ENCODE results near the gene BCAS2.

- TF ChIP-seq CTCF (IDR thresholded peaks at IDR 0.05) (no peak), EZH2 (IDR thresholded peaks at IDR 0.05; ENCODE audit: borderline replicate concordance, insufficient read depth, low read depth, low read length, poor library complexity, severe bottlenecking) (no peak)
Observed at GRCh38 chr1:114521396-114522263, 59.8 kb downstream of the BCAS2 start.

Data from B cell (primary cell).